Measurements from ENCODE around the gene HMCES.

DNA sequence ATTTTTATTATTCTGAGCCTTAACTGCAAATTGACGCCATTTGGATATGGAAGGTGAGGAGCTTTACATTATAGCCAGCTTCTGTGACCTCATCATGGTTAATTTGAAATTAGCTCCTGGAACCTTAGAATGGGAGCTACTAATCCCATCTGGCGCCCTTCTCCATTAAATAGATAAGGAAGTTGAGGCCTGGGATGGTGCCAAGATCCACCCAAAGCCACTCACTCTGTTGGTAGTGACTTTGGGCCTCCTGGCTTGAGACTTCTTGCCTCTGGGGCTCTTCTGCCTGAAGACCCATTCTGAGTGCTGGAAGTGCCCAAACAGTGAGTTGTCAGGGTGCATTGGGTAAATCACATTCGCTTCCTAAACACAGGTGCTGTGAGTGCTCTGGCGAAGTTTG, 12.0 kb upstream of the HMCES start:
- no peak for TF ChIP-seq PAX5 (IDR thresholded peaks at IDR 0.05; ENCODE audit: insufficient read depth, low read length, severe bottlenecking)
- no peak for TF ChIP-seq POLR2A (IDR thresholded peaks at IDR 0.05; ENCODE audit: low read depth, low read length)
- no peak for TF ChIP-seq POLR2AphosphoS5 (IDR thresholded peaks at IDR 0.05; ENCODE audit: low read depth, low read length)
- no peak for TF ChIP-seq TAF1 (IDR thresholded peaks at IDR 0.05; ENCODE audit: low read depth, low read length)
